ENCODE measurements around the gene SCAMP4. TPM values are rescaled to one million over a fixed set of nuclear protein-coding genes. Genes with fewer than 3 reads are reported as not detected.

Gene SCAMP4
- total RNA-seq, 1 donor from 2014 or later: 82.3 TPM

DNA sequence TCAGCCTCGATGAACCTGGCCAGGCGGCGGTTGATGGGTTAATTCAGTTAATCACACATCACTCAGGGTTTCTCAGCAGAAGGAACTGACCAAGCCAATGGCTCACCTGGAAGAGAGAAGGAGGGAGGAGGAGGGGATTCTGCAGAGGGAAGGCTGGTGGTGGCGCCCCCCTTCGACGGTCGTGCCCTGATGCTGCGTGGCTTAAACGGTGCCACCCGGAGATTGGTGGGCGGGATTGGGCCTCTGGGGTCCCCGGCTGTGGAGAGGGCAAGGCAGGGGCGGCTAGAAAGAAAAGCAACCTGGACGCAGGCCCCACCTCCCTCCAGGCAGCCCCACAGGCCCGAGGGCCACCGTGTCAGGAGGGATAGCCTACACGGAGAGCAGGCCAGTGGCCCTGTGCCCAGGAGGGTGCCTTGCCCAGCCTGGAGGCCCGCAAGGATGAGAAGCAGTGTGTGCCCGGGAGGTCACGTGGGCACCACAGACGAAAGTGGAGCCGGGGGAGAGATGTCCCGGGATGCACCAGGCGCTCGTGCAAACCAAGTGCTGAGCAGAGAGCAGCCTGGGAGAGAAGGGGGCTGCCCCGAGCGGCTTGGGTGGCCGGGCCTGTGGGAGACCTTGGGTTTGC, 51.8 kb downstream of the SCAMP4 start:
- DNase-seq (ENCODE audit: low spot score): no peak

DNA sequence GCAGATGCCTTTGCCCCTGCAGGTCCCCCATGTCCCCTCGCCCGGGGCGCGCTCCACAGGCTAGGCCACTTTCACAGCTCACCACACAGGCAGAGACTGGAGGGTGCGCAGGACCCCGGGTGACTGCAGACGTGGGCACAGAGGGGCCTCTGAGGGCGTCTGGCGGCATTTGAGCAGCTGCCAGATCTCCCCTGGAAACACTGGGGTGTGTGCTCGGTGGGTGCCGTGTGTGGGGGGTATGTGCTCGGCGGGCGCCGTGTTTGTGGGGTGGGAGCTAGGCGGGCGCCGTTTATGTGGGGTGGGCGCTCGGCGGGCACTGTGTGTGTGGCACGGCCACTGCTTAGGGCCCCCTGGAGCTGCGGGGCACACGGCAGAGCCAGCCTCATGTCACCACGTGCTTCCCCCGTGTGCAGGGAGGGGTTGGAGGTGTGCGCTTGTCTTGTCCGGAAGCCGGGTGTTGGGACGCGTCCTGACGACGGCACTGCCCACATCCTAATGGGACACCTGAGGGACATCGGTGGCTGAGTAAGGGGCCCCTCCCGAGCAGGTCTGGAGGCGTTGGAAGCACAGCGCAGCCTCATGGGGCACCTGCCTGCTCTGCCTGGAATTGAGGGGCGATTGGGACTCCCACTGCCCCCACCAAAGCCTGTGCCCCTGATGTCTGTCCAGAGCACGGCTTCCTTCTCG, 52.5 kb downstream of the SCAMP4 start:
- DNase-seq (ENCODE audit: low spot score): no peak

- no peak for DNase-seq (ENCODE audit: low spot score)
These were observed 54.9 kb downstream of the SCAMP4 start for GRCh38 chr19:1959928-1960589.

DNA sequence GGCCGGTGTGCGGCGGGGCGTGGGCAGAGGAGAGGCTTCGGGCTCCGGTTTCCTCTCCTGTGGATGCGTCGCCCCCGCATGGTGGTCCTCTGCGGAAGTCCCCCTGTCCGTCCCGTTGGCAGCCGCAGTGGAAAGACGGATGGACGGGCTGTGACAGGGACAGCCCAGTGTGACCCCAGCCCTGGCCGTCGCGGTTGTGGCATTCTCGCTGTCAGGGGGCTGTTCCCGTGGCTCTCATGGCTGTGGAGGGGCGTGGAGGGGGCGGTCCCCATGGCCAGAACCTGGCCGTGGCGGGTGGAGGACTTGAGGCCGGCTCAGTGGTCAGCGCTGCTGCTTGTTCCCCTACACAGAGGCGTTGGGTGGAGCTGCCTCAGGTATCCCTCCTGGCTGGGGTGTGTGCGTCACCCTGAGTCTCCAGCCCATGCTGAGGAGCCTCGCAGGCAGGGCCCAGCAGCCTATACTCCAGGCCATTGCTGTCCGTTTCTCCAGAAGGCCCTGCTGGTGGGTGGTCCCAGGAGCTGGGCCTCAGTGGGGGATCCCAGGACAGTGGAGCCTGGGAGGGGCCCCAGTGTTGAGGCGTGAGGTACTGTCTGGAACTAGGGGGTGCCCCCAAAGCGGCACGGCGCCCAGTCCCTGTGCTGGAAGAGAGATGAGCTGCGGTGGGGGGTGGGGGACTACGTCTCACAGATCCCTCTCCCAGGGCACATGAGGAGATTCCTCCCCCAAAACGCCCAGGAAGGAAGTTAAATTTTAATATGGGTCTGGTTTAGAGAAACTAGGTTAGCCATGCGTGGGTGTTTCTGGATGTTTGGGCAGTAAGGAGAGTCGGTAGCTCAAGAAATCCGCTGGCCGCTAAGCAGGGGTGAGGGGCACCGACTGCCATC, 56.0 kb downstream of the SCAMP4 start:
- DNase-seq (ENCODE audit: low spot score): no peak

DNA sequence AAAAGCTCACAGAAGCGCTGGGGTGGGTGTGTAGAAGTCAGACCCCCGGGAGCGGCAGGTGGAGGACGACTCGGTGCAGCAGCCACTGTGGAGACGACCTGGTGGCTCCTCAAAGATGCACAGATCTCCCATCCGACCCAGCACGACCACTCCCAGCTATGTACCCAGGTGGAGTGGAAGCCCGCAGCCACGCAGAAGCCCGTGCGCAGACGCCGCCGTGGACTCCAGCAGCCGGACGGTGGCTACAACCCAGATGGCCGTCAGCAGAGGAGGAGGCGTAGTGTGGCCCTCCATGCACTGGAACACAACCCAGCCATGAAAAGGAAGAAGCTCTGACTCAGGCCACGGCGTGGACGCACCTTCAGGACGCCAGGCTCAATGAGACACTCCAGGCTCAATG, 57.5 kb downstream of the SCAMP4 start:
- no peak for DNase-seq (ENCODE audit: low spot score)

DNA sequence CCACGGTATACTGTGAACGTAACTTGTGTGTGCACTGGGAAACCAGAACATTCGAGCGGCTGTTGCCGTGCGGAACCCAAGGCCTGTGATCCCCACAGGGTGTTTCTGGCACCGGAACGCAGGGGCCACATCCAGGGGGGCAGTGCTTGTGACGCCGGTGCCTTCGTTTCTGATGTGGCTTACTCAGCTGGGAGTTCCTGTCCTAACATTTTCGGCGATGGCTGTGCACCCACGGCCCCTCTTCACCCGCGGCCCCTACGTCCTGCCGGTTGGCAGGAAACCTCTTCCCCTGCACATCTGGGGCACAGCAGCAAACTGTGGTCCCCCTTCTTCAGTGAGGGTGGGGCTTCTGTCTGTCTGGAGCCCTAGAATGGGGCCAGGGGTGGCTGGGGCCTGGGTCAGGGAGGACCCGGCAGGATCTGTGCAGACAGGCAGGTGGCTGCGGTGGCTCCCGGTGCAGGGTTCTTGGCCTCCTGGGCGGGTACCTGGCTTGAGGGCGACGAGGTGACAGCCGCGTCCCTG, 61.9 kb downstream of the SCAMP4 start:
- no peak for DNase-seq (ENCODE audit: low spot score)

- no peak for DNase-seq (ENCODE audit: low spot score)
These were observed 63.3 kb downstream of the SCAMP4 start for GRCh38 chr19:1968279-1969175.

DNA sequence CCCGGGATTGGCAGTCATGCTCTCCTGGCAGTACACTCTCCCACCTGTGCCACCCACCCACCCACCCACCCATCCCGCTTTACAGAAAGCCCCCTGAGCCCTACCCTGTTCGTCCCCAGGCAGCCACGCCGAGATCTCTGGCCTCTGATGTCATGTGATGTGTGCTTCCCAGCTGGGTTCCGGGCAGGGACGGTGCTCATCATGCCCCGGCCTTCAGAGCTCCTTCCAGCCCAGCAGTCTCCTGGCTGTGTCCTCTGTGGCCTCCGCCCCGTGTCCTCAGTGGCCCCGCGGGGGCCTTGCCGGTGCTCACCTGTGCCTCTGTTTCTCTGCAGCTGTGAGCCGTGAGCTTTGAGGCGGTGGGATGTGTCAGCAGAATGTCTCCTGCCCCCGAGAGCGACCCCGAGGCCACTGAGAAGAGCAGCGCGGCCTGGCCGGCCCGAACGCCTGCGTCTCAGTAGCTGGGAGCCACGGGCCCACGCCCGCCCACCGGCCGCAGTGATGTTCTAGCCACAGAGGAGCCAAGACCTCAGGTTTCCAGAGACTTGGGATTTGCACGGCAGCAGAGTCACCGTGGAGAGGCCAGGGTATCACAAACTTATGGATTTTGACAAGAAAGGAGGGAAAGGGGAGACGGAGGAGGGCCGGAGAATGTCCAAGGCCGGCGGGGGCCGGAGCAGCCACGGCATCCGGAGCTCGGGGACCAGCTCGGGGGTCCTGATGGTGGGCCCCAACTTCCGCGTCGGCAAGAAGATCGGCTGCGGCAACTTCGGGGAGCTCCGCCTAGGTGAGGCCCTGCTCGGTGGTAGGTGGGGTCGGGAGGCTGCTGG, 64.2 kb downstream of the SCAMP4 start:
- DNase-seq (ENCODE audit: low spot score): no peak

DNA sequence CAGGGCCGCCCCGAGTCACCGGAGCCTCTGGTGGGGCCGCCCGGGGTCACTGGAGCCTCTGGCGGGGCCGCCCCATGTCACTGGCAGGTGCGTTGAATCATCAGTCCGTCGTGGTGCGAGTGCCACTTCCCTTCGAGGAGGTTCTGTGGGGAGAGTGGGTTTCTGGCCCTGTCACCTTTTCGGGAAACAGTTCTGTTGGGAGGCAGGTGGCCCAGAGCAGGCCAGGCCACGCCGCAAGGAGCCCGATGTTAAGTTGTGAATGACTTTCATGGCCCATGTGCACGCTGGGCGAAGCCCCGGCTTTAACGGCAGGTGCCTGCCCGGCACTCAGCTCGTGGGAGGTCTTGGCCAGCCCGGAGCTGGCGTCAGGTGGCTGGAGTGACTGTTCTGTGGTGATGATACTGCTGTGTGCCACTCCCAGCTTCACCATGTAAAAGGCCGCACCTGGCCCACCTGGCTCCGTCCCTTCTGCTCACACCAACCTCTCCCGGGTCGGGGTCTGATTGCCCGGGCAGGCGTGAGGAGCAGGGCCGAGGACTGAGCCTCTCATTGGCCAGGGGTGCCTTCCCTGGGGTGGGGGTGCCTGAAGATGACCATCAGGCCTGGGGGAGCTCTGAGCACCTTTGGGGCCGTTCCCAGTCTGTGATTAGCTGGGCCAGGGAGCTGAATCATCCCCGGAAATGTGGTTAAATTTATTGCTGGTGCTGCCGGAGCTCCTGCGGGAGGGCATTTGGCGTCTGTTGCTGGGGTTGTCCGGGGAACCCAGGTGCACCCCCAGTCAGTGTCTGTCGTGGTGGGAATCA, 65.0 kb downstream of the SCAMP4 start:
- DNase-seq (ENCODE audit: low spot score): no peak

GRCh38 chr19:1970806-1971502, 65.8 kb downstream of the SCAMP4 start:
- DNase-seq (ENCODE audit: low spot score): no peak

GRCh38 chr19:1974381-1975161, 69.4 kb downstream of the SCAMP4 start:
- no peak for DNase-seq (ENCODE audit: low spot score)

DNA sequence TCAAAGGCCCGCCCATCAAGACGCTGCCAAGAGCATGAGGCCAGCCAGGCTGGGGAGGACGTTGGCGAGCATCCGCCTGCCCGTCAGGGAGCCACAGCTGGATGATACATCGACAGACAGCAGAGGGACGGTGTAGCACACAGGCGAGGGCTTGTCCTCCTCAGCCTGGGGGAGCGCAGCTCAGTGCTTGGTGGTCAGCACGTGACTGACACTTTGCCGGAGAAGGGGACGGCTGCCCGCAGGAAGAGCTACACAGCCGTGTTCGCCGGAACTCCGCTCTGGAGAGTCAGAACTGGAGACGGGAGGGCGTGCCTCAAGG, 69.9 kb downstream of the SCAMP4 start:
- no peak for DNase-seq (ENCODE audit: low spot score)

Other genes with a start within 250 kb of the SCAMP4 start
- not detected for gene ONECUT3, start 151.9 kb upstream of the SCAMP4 start, total RNA-seq
- gene ATP8B3, start 93.1 kb upstream of the SCAMP4 start, total RNA-seq: 1.3 TPM
- 39.3 TPM for gene REXO1, start 56.9 kb upstream of the SCAMP4 start, total RNA-seq
- gene KLF16, start 41.8 kb upstream of the SCAMP4 start, total RNA-seq: 14.8 TPM
- 58.1 TPM for gene ABHD17A, start 19.9 kb upstream of the SCAMP4 start, total RNA-seq
- gene ADAT3, start within 50 bp of the SCAMP4 start, total RNA-seq: 4.1 TPM
- gene CSNK1G2, start 35.8 kb downstream of the SCAMP4 start, total RNA-seq: 57.2 TPM
- 102 TPM for gene BTBD2, start 110.3 kb downstream of the SCAMP4 start, total RNA-seq
- 151 TPM for gene MKNK2, start 145.8 kb downstream of the SCAMP4 start, total RNA-seq
- gene MOB3A, start 190.9 kb downstream of the SCAMP4 start, total RNA-seq: 51.0 TPM
- 5.9 TPM for gene IZUMO4, start 191.5 kb downstream of the SCAMP4 start, total RNA-seq
- 148 TPM for gene AP3D1, start 246.2 kb downstream of the SCAMP4 start, total RNA-seq